ENCODE data around the gene TRAPPC2L. TPM values are rescaled to one million over a fixed set of nuclear protein-coding genes. Genes with fewer than 3 reads are reported as not detected.

Gene TRAPPC2L
- total and polyA plus RNA-seq, 2 of the 13 experiments (the other 11 are each of a cell fraction or from before 2014, with no cell fraction given) = 96.3 to 107 TPM

DNA sequence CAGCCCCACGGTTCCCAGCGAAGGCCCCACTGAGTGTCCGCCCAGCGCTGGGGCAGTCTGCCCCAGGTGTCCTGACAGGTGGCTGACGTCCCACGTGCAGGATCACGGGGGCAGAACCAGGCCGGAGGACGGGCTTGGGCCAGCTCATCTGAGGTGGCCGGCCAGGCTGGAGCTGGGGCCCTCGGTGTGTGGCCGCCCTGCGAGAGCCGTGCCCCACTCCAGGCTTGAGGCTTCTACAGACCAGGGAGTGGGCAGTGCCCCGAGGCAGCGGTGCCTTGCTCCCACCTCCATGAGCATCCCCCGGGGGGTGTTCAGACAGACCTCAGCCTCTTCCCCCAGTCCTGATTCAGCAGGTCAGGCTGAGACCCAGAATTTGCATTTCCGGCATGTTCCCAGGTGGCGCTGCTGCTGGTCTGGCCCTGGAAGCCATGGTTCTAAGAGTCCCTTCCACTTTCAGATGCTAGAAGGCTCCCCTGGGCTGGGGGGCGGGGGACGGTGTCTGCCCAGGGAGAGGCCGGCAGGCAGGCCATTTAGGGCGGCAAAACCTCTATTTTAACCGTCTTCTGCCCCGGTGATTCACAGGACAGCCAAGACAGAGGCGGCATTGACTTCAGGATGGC, 44.9 kb downstream of the TRAPPC2L start (continued):
- TF ChIP-seq ZNF143 (CRISPR knock-in tag; IDR thresholded peaks at IDR 0.05) (peak; percentile 34; the same call in 1 of the 2 replicates), ZFY (CRISPR knock-in tag; IDR thresholded peaks at IDR 0.05) (peak; percentile 25), ARHGAP35 (CRISPR knock-in tag; IDR thresholded peaks at IDR 0.05; ENCODE audit: borderline replicate concordance) (no peak; the same call in 1 of the 2 replicates), ZFYVE20 (CRISPR knock-in tag; IDR thresholded peaks at IDR 0.05; ENCODE audit: borderline replicate concordance, low read depth) (no peak), NFKBIZ (CRISPR knock-in tag; IDR thresholded peaks at IDR 0.05) (no peak), MAFF (IDR thresholded peaks at IDR 0.05; ENCODE audit: low read depth, low read length) (peak; percentile 27; the same call in 1 of the 2 replicates), CENPT (CRISPR knock-in tag; IDR thresholded peaks at IDR 0.05; ENCODE audit: low read depth) (no peak), ZMAT3 (CRISPR knock-in tag; conservative IDR thresholded peaks at IDR 0.05) (no peak; the same call in 1 of the 2 replicates), HNRNPLL (IDR thresholded peaks at IDR 0.05; ENCODE audit: low read depth, low read length, poor library complexity, severe bottlenecking) (peak; percentile 29), ZBTB42 (CRISPR knock-in tag; IDR thresholded peaks at IDR 0.05) (no peak), MEIS2 (CRISPR knock-in tag; IDR thresholded peaks at IDR 0.05) (peak; percentile 30; the same call in 1 of the 2 replicates), ZFAT (CRISPR knock-in tag; conservative IDR thresholded peaks at IDR 0.05) (0 out of 2 replicates have a peak, but pooled peaks have one; percentile 48), ZNF839 (CRISPR knock-in tag; IDR thresholded peaks at IDR 0.05; ENCODE audit: borderline replicate concordance) (no peak), ZNF232 (CRISPR knock-in tag; IDR thresholded peaks at IDR 0.05; ENCODE audit: borderline replicate concordance) (peak; percentile 64; the same call in 1 of the 2 replicates), PRPF4 (IDR thresholded peaks at IDR 0.05; ENCODE audit: low read depth, low read length, poor library complexity, severe bottlenecking) (no peak), DNMT1 (CRISPR knock-in tag; IDR thresholded peaks at IDR 0.05) (0 out of 2 replicates have a peak, but pooled peaks have one; percentile 27), GABPB1 (CRISPR knock-in tag; IDR thresholded peaks at IDR 0.05) (peak; percentile 10; the same call in 1 of the 2 replicates), ARNTL (CRISPR knock-in tag; IDR thresholded peaks at IDR 0.05) (no peak)
- TF ChIP-seq, protein P1, sequence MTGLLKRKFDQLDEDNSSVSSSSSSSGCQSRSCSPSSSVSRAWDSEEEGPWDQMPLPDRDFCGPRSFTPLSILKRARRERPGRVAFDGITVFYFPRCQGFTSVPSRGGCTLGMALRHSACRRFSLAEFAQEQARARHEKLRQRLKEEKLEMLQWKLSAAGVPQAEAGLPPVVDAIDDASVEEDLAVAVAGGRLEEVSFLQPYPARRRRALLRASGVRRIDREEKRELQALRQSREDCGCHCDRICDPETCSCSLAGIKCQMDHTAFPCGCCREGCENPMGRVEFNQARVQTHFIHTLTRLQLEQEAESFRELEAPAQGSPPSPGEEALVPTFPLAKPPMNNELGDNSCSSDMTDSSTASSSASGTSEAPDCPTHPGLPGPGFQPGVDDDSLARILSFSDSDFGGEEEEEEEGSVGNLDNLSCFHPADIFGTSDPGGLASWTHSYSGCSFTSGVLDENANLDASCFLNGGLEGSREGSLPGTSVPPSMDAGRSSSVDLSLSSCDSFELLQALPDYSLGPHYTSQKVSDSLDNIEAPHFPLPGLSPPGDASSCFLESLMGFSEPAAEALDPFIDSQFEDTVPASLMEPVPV (CRISPR knock-in tag; IDR thresholded peaks at IDR 0.05) = no peak
- TF ChIP-seq, protein P2, sequence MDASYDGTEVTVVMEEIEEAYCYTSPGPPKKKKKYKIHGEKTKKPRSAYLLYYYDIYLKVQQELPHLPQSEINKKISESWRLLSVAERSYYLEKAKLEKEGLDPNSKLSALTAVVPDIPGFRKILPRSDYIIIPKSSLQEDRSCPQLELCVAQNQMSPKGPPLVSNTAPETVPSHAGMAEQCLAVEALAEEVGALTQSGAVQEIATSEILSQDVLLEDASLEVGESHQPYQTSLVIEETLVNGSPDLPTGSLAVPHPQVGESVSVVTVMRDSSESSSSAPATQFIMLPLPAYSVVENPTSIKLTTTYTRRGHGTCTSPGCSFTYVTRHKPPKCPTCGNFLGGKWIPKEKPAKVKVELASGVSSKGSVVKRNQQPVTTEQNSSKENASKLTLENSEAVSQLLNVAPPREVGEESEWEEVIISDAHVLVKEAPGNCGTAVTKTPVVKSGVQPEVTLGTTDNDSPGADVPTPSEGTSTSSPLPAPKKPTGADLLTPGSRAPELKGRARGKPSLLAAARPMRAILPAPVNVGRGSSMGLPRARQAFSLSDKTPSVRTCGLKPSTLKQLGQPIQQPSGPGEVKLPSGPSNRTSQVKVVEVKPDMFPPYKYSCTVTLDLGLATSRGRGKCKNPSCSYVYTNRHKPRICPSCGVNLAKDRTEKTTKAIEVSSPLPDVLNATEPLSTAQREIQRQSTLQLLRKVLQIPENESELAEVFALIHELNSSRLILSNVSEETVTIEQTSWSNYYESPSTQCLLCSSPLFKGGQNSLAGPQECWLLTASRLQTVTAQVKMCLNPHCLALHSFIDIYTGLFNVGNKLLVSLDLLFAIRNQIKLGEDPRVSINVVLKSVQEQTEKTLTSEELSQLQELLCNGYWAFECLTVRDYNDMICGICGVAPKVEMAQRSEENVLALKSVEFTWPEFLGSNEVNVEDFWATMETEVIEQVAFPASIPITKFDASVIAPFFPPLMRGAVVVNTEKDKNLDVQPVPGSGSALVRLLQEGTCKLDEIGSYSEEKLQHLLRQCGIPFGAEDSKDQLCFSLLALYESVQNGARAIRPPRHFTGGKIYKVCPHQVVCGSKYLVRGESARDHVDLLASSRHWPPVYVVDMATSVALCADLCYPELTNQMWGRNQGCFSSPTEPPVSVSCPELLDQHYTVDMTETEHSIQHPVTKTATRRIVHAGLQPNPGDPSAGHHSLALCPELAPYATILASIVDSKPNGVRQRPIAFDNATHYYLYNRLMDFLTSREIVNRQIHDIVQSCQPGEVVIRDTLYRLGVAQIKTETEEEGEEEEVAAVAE (CRISPR knock-in tag; IDR thresholded peaks at IDR 0.05; ENCODE audit: borderline replicate concordance) = no peak
- TF ChIP-seq, protein P3, sequence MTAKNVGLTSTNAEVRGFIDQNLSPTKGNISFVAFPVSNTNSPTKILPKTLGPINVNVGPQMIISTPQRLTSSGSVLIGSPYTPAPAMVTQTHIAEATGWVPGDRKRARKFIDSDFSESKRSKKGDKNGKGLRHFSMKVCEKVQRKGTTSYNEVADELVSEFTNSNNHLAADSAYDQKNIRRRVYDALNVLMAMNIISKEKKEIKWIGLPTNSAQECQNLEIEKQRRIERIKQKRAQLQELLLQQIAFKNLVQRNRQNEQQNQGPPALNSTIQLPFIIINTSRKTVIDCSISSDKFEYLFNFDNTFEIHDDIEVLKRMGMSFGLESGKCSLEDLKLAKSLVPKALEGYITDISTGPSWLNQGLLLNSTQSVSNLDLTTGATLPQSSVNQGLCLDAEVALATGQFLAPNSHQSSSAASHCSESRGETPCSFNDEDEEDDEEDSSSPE (CRISPR knock-in tag; IDR thresholded peaks at IDR 0.05) = no peak
- TF ChIP-seq, protein P4, sequence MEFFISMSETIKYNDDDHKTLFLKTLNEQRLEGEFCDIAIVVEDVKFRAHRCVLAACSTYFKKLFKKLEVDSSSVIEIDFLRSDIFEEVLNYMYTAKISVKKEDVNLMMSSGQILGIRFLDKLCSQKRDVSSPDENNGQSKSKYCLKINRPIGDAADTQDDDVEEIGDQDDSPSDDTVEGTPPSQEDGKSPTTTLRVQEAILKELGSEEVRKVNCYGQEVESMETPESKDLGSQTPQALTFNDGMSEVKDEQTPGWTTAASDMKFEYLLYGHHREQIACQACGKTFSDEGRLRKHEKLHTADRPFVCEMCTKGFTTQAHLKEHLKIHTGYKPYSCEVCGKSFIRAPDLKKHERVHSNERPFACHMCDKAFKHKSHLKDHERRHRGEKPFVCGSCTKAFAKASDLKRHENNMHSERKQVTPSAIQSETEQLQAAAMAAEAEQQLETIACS (CRISPR knock-in tag; IDR thresholded peaks at IDR 0.05) = no peak

All from HepG2 (cell line).